IMR-90 (cell line): ENCODE data around the gene CFHR2. TPM values are rescaled to one million over a fixed set of nuclear protein-coding genes. Genes with fewer than 3 reads are reported as not detected.

Experiments
- ATAC-seq: fragments of 200-7000 bp; cut with Tn5 transposase; 2 replicates; pipeline ENCODE4 v1.9.1; 2020; ENCODE audit warnings: low read depth, mild to moderate bottlenecking, moderate library complexity
- BruUV-seq: library from RNA; stranded (reverse); fragments of 400-500 nt; replicated peaks from 2 replicates; lab custom pipeline; 2021; lab: Mats Ljungman, UMichigan
- CTCF ChIA-PET: fragments of 300-600 bp; formaldehyde crosslinking; extraction: SDS; loops from one replicate; lab custom pipeline; 2021; ENCODE audit warnings: antibody characterized with exemption; lab: Yijun Ruan, JAX
- POLR2A ChIA-PET: fragments of 300-600 bp; sonication (Branson Sonifier 250); formaldehyde crosslinking; loops from one replicate; lab custom pipeline; 2022; ENCODE audit warnings: antibody characterized with exemption; ENCODE audit not compliant: unreplicated experiment; lab: Charles Lee
- DNase-seq: peaks from one replicate; pipeline ENCODE4 v3.0.0; 2013
- H2AFZ ChIP-seq: replicated peaks from 2 replicates; pipeline ENCODE3; 2013; ENCODE audit warnings: low read length, mild to moderate bottlenecking; ENCODE audit not compliant: poor library complexity
- H2AK5ac ChIP-seq: 2 replicates; pipeline ENCODE4 v1.6.1; 2013; ENCODE audit warnings: low read depth, low read length, inconsistent platforms
- H2AK9ac ChIP-seq: replicated peaks from 2 replicates; pipeline ENCODE3; 2013; ENCODE audit warnings: mild to moderate bottlenecking, low read depth, low read length, moderate library complexity; ENCODE audit not compliant: poor library complexity
- H2BK120ac ChIP-seq: 2 replicates; pipeline ENCODE4 v1.6.1; 2013; ENCODE audit warnings: low read depth, low read length, inconsistent platforms
- H2BK15ac ChIP-seq: 3 replicates; pipeline ENCODE4 v1.6.1; 2013; ENCODE audit warnings: low read depth, low read length, inconsistent platforms
- H2BK20ac ChIP-seq: 2 replicates; pipeline ENCODE4 v1.6.1; 2013; ENCODE audit warnings: low read depth, mild to moderate bottlenecking, inconsistent platforms, low read length, moderate library complexity
- H2BK5ac ChIP-seq: 2 replicates; pipeline ENCODE4 v1.6.1; 2013; ENCODE audit warnings: mild to moderate bottlenecking, low read depth, low read length, inconsistent platforms; ENCODE audit not compliant: poor library complexity, severe bottlenecking
- H3K14ac ChIP-seq: replicated peaks from 2 replicates; pipeline ENCODE4 v1.6.1; 2013; ENCODE audit warnings: low read depth, low read length, inconsistent platforms
- H3K18ac ChIP-seq: 2 replicates; pipeline ENCODE4 v1.6.1; 2013; ENCODE audit warnings: low read depth, low read length, control low read depth
- H3K23ac ChIP-seq: 2 replicates; pipeline ENCODE4 v1.6.1; 2013; ENCODE audit warnings: low read depth, low read length, inconsistent platforms
- H3K27ac ChIP-seq: 2 replicates; pipeline ENCODE4 v1.5.1; 2013; ENCODE audit warnings: mild to moderate bottlenecking, control low read depth, low read length; ENCODE audit not compliant: insufficient read depth
- H3K27me3 ChIP-seq: 2 replicates; pipeline ENCODE4 v1.6.1; 2013; ENCODE audit warnings: low read length; ENCODE audit not compliant: control insufficient read depth, insufficient read depth
- H3K36me3 ChIP-seq: 2 replicates; pipeline ENCODE4 v1.6.1; 2013; ENCODE audit warnings: low read length, mixed read lengths; ENCODE audit not compliant: control insufficient read depth, insufficient read depth
- H3K4ac ChIP-seq: 2 replicates; pipeline ENCODE4 v1.6.1; 2013; ENCODE audit warnings: low read depth, low read length, inconsistent platforms
- H3K4me1 ChIP-seq: 2 replicates; pipeline ENCODE4 v1.6.1; 2013; ENCODE audit warnings: low read length, mixed read lengths; ENCODE audit not compliant: control insufficient read depth, insufficient read depth
- H3K4me2 ChIP-seq: 2 replicates; pipeline ENCODE4 v1.6.1; 2013; ENCODE audit warnings: low read depth, mild to moderate bottlenecking, control low read depth, low read length, moderate library complexity
- H3K4me3 ChIP-seq: 2 replicates; pipeline ENCODE4 v1.5.1; 2013; ENCODE audit warnings: low read depth, mild to moderate bottlenecking, control low read depth, low read length, moderate library complexity; ENCODE audit not compliant: insufficient read depth
- H3K56ac ChIP-seq: 2 replicates; pipeline ENCODE4 v1.6.1; 2013; ENCODE audit warnings: low read length, inconsistent platforms; ENCODE audit not compliant: insufficient read depth; ENCODE audit errors: extremely low read depth
- H3K79me1 ChIP-seq, 2 experiments: 2 replicates each; pipeline ENCODE4 v1.6.1; 2013; ENCODE audit warnings: low read length in 2 of 2, inconsistent platforms in 1 of 2, low read depth in 1 of 2
- H3K9ac ChIP-seq: 2 replicates; pipeline ENCODE4 v1.6.1; 2013; ENCODE audit warnings: low read depth, low read length, control low read depth
- H3K9me1 ChIP-seq: 2 replicates; pipeline ENCODE4 v1.6.1; 2013; ENCODE audit warnings: low read length, inconsistent platforms; ENCODE audit not compliant: insufficient read depth
- H3K9me3 ChIP-seq: 2 replicates; pipeline ENCODE4 v1.6.1; 2013; ENCODE audit warnings: low read length; ENCODE audit not compliant: control insufficient read depth, insufficient read depth
- H4K20me1 ChIP-seq: 2 replicates; pipeline ENCODE4 v1.6.1; 2013; ENCODE audit warnings: low read length, inconsistent platforms; ENCODE audit not compliant: insufficient read depth
- H4K5ac ChIP-seq: 2 replicates; pipeline ENCODE4 v1.6.1; 2013; ENCODE audit warnings: mild to moderate bottlenecking, low read depth, low read length, control low read depth
- H4K8ac ChIP-seq, 2 experiments: 2 replicates each; pipeline ENCODE4 v1.6.1; 2013; ENCODE audit warnings: low read depth in 2 of 2, low read length in 2 of 2, control low read depth in 1 of 2, inconsistent platforms in 1 of 2
- H4K91ac ChIP-seq: 2 replicates; pipeline ENCODE4 v1.6.1; 2013; ENCODE audit warnings: low read depth, low read length, inconsistent platforms; ENCODE audit not compliant: insufficient read depth
- BHLHE40 ChIP-seq: fragments of 150-350 bp; IDR thresholded peaks from 2 replicates; pipeline ENCODE4 v1.6.1; 2016; ENCODE audit warnings: mild to moderate bottlenecking, low read depth, low read length
- CEBPB ChIP-seq: IDR thresholded peaks from 2 replicates; pipeline ENCODE4 v1.6.1; 2012; ENCODE audit warnings: low read depth, low read length, improper control_type of control experiment
- CHD1 ChIP-seq: IDR thresholded peaks from 2 replicates; pipeline ENCODE4 v1.6.1; 2012; ENCODE audit warnings: low read depth, low read length, improper control_type of control experiment
- FOS ChIP-seq: fragments of 150-350 bp; IDR thresholded peaks from 2 replicates; pipeline ENCODE4 v1.6.1; 2016; ENCODE audit warnings: low read depth, low read length
- MAFK ChIP-seq: IDR thresholded peaks from 2 replicates; pipeline ENCODE4 v1.6.1; 2012; ENCODE audit warnings: low read depth, low read length, improper control_type of control experiment
- MAZ ChIP-seq: IDR thresholded peaks from 2 replicates; pipeline ENCODE4 v1.6.1; 2012; ENCODE audit warnings: low read depth, mild to moderate bottlenecking, low read length, improper control_type of control experiment, moderate library complexity, borderline replicate concordance
- MXI1 ChIP-seq: IDR thresholded peaks from 2 replicates; pipeline ENCODE4 v1.6.1; 2012; ENCODE audit warnings: low read depth, mild to moderate bottlenecking, low read length, moderate library complexity, borderline replicate concordance
- NFE2L2 ChIP-seq: fragments of 150-350 bp; IDR thresholded peaks from 2 replicates; pipeline ENCODE4 v1.6.1; 2016; ENCODE audit warnings: low read depth, mild to moderate bottlenecking, low read length
- POLR2A ChIP-seq: IDR thresholded peaks from 2 replicates; pipeline ENCODE4 v1.6.1; 2012; ENCODE audit warnings: mild to moderate bottlenecking, low read depth, low read length
- RAD21 ChIP-seq: IDR thresholded peaks from 2 replicates; pipeline ENCODE4 v1.6.1; 2012; ENCODE audit warnings: low read length, improper control_type of control experiment
- RCOR1 ChIP-seq: IDR thresholded peaks from 2 replicates; pipeline ENCODE4 v1.6.1; 2012; ENCODE audit warnings: mild to moderate bottlenecking, low read length, improper control_type of control experiment; ENCODE audit not compliant: insufficient replicate concordance
- RFX5 ChIP-seq: IDR thresholded peaks from 2 replicates; pipeline ENCODE4 v1.8.0; 2012; ENCODE audit warnings: low read depth, mild to moderate bottlenecking, low read length, moderate library complexity
- SMC3 ChIP-seq: fragments of 150-350 bp; IDR thresholded peaks from 2 replicates; pipeline ENCODE4 v1.6.1; 2016; ENCODE audit warnings: low read depth, mild to moderate bottlenecking, antibody characterized with exemption, low read length, moderate library complexity
- WGBS, 2 experiments: methylation state at CpG; one replicate each; pipeline versions ENCODE4 v1.1.5 to v1.1.7; 2013; ENCODE audit warnings: missing lambda C conversion rate in 2 of 2; ENCODE audit not compliant: insufficient read length in 1 of 2; ENCODE audit errors: extremely low coverage in 2 of 2; 5-methylcytosine and 5-hydroxymethylcytosine counted together
- dilution Hi-C: fragments of 300-500 bp; cut with HindIII; formaldehyde crosslinking; loops from one replicate; pipeline ENCODE4 v1.14.3; 2018; ENCODE audit warnings: low sequenced_read_pairs; ENCODE audit not compliant: unreplicated experiment
- in situ Hi-C: fragments of 300-500 bp; cut with MboI; formaldehyde crosslinking; loops from 3 replicates; pipeline ENCODE4 v1.14.3; 2019; ENCODE audit warnings: low sequenced_read_pairs, inconsistent platforms, mixed read lengths
- intact Hi-C: fragments of 100-400 bp; cut with micrococcal nuclease; formaldehyde crosslinking; loops from 2 replicates; pipeline ENCODE4 v1.10.0; 2022
- polyA plus RNA-seq, 3 experiments: library from polyadenylated mRNA; depleted of rRNA; stranded (reverse); fragments of >200 nt; gene quantifications; 2 replicates each; pipeline ENCODE4 v1.2.3, GENCODE V29; 2012; ENCODE audit warnings: low replicate concordance in 1 of 3
- total RNA-seq: library from RNA; depleted of rRNA; stranded (reverse); fragments of >200 nt; gene quantifications from 2 replicates; pipeline ENCODE4 v1.2.3, GENCODE V29; 2012
- TF ChIP-seq, protein P1 (sequence below): fragments of 150-350 bp; IDR thresholded peaks from 2 replicates; pipeline ENCODE4 v1.6.1; 2016; ENCODE audit warnings: low read depth, mild to moderate bottlenecking, low read length, moderate library complexity, borderline replicate concordance
- TF ChIP-seq, protein P2 (sequence below): fragments of 150-350 bp; IDR thresholded peaks from 2 replicates; pipeline ENCODE4 v1.6.1; 2017; ENCODE audit warnings: mild to moderate bottlenecking, antibody characterized with exemption, low read length, low read depth
- TF ChIP-seq, protein P3 (sequence below): conservative IDR thresholded peaks from 2 replicates; pipeline ENCODE4 v1.5.1; 2012; ENCODE audit warnings: mild to moderate bottlenecking, low read depth, low read length, improper control_type of control experiment

CFHR2 gene
- total and polyA plus RNA-seq, 2 of the 4 experiments (the other 2 are of a cell fraction), result not detected

DNA sequence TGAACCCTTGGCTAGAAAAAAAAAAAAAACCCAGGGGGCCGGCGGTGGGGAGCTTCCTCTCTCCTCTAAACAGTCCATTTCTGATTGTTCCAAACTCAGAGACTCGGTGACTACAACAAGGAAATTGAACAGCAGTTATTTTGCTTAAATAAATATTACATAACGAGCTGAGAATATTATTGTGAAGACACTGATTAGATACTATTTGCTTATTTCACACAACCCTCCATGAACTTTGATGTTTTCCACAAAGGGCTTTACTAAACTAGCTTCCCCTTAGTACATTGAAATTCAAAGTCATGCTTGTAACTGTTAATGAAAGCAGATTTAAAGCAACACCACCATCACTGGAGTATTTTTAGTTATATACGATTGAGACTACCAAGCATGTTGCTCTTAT lies 33.7 kb downstream of the CFHR2 start, which contains the start of gene CFHR5:
Gene CFHR5 (plus strand): TSS at position 279 of the 400 bp plus-strand sequence. CDS start 109 bp downstream, at position 388.
- no peak within 1 kb of the TSS for H2AFZ ChIP-seq
- CTCF ChIA-PET, result no interaction called here
- H3K14ac ChIP-seq, result no peak within 1 kb of the TSS
- no peaks in the 10 kb centered on the region for H4K20me1 ChIP-seq
- H2BK5ac ChIP-seq, result no peak within 1 kb of the TSS
- no peaks in the 10 kb centered on the region for H3K36me3 ChIP-seq
- H3K79me1 ChIP-seq, result no peaks in the 10 kb centered on the region
- H3K9ac ChIP-seq, result no peak within 1 kb of the TSS
- POLR2A ChIA-PET, result no interaction called here
- H2AK9ac ChIP-seq, result no peak within 1 kb of the TSS
- no CpG with 5 or more reads among the region's 5 CpGs for WGBS, 2 experiments
- no peak within 1 kb of the TSS for H2BK15ac ChIP-seq
- no peak within 1 kb of the TSS for H2AK5ac ChIP-seq
- no peaks in the 10 kb centered on the region for H3K9me3 ChIP-seq
- no peak within 1 kb of the TSS for H2BK20ac ChIP-seq
- no peaks in the 10 kb centered on the region for H3K4me1 ChIP-seq
- no peak within 1 kb of the TSS for H3K56ac ChIP-seq
- H3K4me3 ChIP-seq, result no peak within 1 kb of the TSS
- ATAC-seq (no peak), DNase-seq (no peak)
- no peak within 1 kb of the TSS for H3K4ac ChIP-seq
- in situ Hi-C loops, result no loop called here
- H3K4me2 ChIP-seq, result no peak within 1 kb of the TSS
- intact Hi-C loops, result no loop called here
- no peaks in the 10 kb centered on the region for H3K9me1 ChIP-seq
- H4K8ac ChIP-seq, result no peak within 1 kb of the TSS
- H3K27ac ChIP-seq, result no peak within 1 kb of the TSS
- H4K91ac ChIP-seq, result no peak within 1 kb of the TSS
- H2BK120ac ChIP-seq, result no peak within 1 kb of the TSS
- dilution Hi-C loops, result no loop called here
- TF ChIP-seq CHD1 (no peak), SMC3 (no peak), FOS (no peak), NFE2L2 (no peak), MAZ (no peak), RCOR1 (no peak), MXI1 (no peak), MAFK (no peak), RFX5 (no peak), BHLHE40 (no peak), CEBPB (no peak), RAD21 (no peak), POLR2A (no peak)
- TF ChIP-seq, protein P1, sequence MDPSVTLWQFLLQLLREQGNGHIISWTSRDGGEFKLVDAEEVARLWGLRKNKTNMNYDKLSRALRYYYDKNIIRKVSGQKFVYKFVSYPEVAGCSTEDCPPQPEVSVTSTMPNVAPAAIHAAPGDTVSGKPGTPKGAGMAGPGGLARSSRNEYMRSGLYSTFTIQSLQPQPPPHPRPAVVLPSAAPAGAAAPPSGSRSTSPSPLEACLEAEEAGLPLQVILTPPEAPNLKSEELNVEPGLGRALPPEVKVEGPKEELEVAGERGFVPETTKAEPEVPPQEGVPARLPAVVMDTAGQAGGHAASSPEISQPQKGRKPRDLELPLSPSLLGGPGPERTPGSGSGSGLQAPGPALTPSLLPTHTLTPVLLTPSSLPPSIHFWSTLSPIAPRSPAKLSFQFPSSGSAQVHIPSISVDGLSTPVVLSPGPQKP, result no peak
- TF ChIP-seq, protein P2, sequence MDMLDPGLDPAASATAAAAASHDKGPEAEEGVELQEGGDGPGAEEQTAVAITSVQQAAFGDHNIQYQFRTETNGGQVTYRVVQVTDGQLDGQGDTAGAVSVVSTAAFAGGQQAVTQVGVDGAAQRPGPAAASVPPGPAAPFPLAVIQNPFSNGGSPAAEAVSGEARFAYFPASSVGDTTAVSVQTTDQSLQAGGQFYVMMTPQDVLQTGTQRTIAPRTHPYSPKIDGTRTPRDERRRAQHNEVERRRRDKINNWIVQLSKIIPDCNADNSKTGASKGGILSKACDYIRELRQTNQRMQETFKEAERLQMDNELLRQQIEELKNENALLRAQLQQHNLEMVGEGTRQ, result no peak
- TF ChIP-seq, protein P3, sequence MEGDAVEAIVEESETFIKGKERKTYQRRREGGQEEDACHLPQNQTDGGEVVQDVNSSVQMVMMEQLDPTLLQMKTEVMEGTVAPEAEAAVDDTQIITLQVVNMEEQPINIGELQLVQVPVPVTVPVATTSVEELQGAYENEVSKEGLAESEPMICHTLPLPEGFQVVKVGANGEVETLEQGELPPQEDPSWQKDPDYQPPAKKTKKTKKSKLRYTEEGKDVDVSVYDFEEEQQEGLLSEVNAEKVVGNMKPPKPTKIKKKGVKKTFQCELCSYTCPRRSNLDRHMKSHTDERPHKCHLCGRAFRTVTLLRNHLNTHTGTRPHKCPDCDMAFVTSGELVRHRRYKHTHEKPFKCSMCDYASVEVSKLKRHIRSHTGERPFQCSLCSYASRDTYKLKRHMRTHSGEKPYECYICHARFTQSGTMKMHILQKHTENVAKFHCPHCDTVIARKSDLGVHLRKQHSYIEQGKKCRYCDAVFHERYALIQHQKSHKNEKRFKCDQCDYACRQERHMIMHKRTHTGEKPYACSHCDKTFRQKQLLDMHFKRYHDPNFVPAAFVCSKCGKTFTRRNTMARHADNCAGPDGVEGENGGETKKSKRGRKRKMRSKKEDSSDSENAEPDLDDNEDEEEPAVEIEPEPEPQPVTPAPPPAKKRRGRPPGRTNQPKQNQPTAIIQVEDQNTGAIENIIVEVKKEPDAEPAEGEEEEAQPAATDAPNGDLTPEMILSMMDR, result no peak
- BruUV-seq, result no TSS peak
- H4K5ac ChIP-seq, result no peak within 1 kb of the TSS
- H3K27me3 ChIP-seq, result no peaks in the 10 kb centered on the region
- H3K23ac ChIP-seq, result no peak within 1 kb of the TSS
- no peak within 1 kb of the TSS for H3K18ac ChIP-seq
